Muscle layer of colon (tissue), 2 donors: ENCODE measurements around the gene BLCAP.

Experiments
- H3K27ac ChIP-seq: one replicate; pipeline ENCODE4 v1.7.0; 2013; ENCODE audit warnings: low read depth, mild to moderate bottlenecking, low read length, moderate library complexity
- H3K27me3 ChIP-seq, 2 donors: one replicate each; pipeline ENCODE4 v1.7.0; 2013; ENCODE audit warnings: low read length in 2 of 2, mild to moderate bottlenecking in 2 of 2; ENCODE audit not compliant: insufficient read depth in 2 of 2, control insufficient read depth in 1 of 2
- H3K36me3 ChIP-seq: one replicate; pipeline ENCODE4 v1.7.0; 2013; ENCODE audit warnings: mild to moderate bottlenecking, low read length; ENCODE audit not compliant: insufficient read depth
- H3K4me1 ChIP-seq: one replicate; pipeline ENCODE4 v1.7.0; 2013; ENCODE audit warnings: mild to moderate bottlenecking, low read length; ENCODE audit not compliant: insufficient read depth
- H3K4me3 ChIP-seq, 2 donors: one replicate each; pipeline ENCODE4 v1.7.0; 2013; ENCODE audit warnings: low read length in 2 of 2, low read depth in 1 of 2, mild to moderate bottlenecking in 1 of 2, moderate library complexity in 1 of 2
- H3K9ac ChIP-seq: one replicate; pipeline ENCODE4 v1.7.0; 2013; ENCODE audit warnings: low read length
- H3K9me3 ChIP-seq: one replicate; pipeline ENCODE4 v1.7.0; 2013; ENCODE audit warnings: mild to moderate bottlenecking, low read length
- donor health status: abdominal sarcoma.
- donor health status: Adenocarcinoma of cecum.

BLCAP gene

GRCh38 chr20:37528446-37529213 lies 954 bp upstream of the BLCAP start:
- peak overlapping the region; percentile 98 for H3K27ac ChIP-seq
- H3K4me1 ChIP-seq: peaks cover 28% of the 10 kb centered on the region
- peak overlapping the region; percentile 84 for H3K9ac ChIP-seq

GRCh38 chr20:37526839-37527637 lies 638 bp downstream of the BLCAP start:
- no peaks in the 10 kb centered on the region for H3K27me3 ChIP-seq
- peak overlapping the region; percentile 86 to 97 for H3K4me3 ChIP-seq
- H3K9me3 ChIP-seq: no peaks in the 10 kb centered on the region
- peak overlapping the region; percentile 98 for H3K27ac ChIP-seq
- H3K9ac ChIP-seq: peak overlapping the region; percentile 84
- peaks cover 33% of the 10 kb centered on the region for H3K4me1 ChIP-seq
- no peaks in the 10 kb centered on the region for H3K36me3 ChIP-seq

More at GRCh38 chr20:37528446-37529213, 954 bp upstream of the BLCAP start:
- no peaks in the 10 kb centered on the region for H3K9me3 ChIP-seq
- no peaks in the 10 kb centered on the region for H3K36me3 ChIP-seq
- peak overlapping the region; percentile 86 to 97 for H3K4me3 ChIP-seq
- H3K27me3 ChIP-seq: no peaks in the 10 kb centered on the region

DNA sequence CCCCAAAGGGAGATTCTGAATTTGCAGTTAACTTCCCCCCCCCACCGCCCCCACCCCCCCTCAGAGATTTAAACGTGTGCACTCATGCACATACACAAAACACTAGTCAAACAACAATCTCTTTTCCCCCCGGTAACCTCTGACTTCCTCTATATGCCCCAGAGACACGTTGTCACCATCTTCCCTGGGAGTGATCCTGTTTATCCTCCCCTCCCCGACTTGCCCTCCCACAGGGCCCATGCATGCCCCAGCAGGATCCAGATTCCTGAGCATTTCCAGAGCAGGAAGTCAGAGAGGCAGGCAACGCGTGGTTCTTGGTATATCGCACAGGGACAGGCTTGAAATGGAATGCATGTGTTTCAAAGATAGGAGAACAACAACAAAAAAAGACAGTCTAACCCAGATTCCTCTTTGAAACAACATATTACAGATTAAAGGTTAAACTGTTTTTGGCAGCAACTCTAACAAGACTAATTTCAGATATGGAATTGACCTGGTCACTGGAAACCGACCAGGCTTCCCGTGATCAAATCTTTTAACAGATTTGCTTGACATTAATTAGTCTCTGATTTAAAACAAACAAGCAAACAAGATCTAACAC lies 1.3 kb downstream of the BLCAP start:
- H3K27me3 ChIP-seq: no peaks in the 10 kb centered on the region
- no peaks in the 10 kb centered on the region for H3K9me3 ChIP-seq
- H3K4me1 ChIP-seq: peaks cover 33% of the 10 kb centered on the region
- H3K27ac ChIP-seq: peak overlapping the region; percentile 98
- no peaks in the 10 kb centered on the region for H3K36me3 ChIP-seq
- H3K9ac ChIP-seq: peak overlapping the region; percentile 84
- peak overlapping the region; percentile 86 to 97 for H3K4me3 ChIP-seq

DNA sequence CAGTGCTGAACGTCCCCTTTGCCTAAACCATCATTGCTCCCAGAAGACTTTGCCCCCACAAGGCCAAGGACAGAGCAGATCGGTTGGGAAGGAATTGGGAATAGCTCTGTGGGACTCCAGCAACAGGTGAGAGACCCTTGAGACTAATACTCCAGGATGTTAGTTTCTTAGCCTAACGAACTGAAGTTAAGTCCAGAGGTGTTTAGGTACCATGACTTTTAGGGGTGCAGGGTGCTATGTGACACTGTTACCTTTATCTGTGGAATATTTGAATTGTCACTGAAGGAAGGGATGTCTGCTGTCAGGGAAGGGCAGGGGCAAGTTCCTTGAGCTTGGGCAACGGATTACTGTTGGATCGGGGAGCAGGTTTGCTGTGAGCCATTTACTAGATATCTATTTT lies 1.9 kb downstream of the BLCAP start:
- Histone ChIP-seq H3K27ac (peak overlapping the region; percentile 98), H3K4me1 (peaks cover 35% of the 10 kb centered on the region), H3K4me3 (peak overlapping the region; percentile 86 to 97), H3K9ac (peak overlapping the region; percentile 32), H3K27me3 (no peaks in the 10 kb centered on the region), H3K9me3 (no peaks in the 10 kb centered on the region), H3K36me3 (no peaks in the 10 kb centered on the region)

GRCh38 chr20:37524859-37525708 lies 2.6 kb downstream of the BLCAP start:
- H3K27ac ChIP-seq: peak overlapping the region; percentile 98
- H3K9ac ChIP-seq: peak overlapping the region; percentile 32
- H3K4me3 ChIP-seq: peak overlapping the region in 1 of 2 donors; percentile 86
- H3K4me1 ChIP-seq: peaks cover 41% of the 10 kb centered on the region
- no peaks in the 10 kb centered on the region for H3K27me3 ChIP-seq
- H3K36me3 ChIP-seq: no peaks in the 10 kb centered on the region
- H3K9me3 ChIP-seq: no peaks in the 10 kb centered on the region

- H3K4me1 ChIP-seq: peaks cover 50% of the 10 kb centered on the region
- H3K27me3 ChIP-seq: no peaks in the 10 kb centered on the region
- peak overlapping the region; percentile 48 for H3K27ac ChIP-seq
- H3K4me3 ChIP-seq: peak overlapping the region in 1 of 2 donors; percentile 8
- H3K36me3 ChIP-seq: no peaks in the 10 kb centered on the region
- H3K9me3 ChIP-seq: no peaks in the 10 kb centered on the region
- H3K9ac ChIP-seq: peak overlapping the region; percentile 32
These were observed 3.6 kb downstream of the BLCAP start for GRCh38 chr20:37523911-37524700.

GRCh38 chr20:37523012-37523391 lies 4.7 kb downstream of the BLCAP start:
- Histone ChIP-seq H3K9me3 (no peaks in the 10 kb centered on the region), H3K27me3 (no peaks in the 10 kb centered on the region), H3K27ac (peak overlapping the region; percentile 5), H3K9ac (no peak overlapping the region), H3K36me3 (peaks cover 3% of the 10 kb centered on the region), H3K4me3 (no peak overlapping the region), H3K4me1 (peaks cover 57% of the 10 kb centered on the region)

GRCh38 chr20:37522260-37523011 lies 5.2 kb downstream of the BLCAP start:
- no peaks in the 10 kb centered on the region for H3K9me3 ChIP-seq
- no peak overlapping the region for H3K9ac ChIP-seq
- peaks cover 63% of the 10 kb centered on the region for H3K4me1 ChIP-seq
- peak overlapping the region; percentile 5 for H3K27ac ChIP-seq
- no peak overlapping the region for H3K4me3 ChIP-seq
- no peaks in the 10 kb centered on the region for H3K27me3 ChIP-seq
- peaks cover 9% of the 10 kb centered on the region for H3K36me3 ChIP-seq

DNA sequence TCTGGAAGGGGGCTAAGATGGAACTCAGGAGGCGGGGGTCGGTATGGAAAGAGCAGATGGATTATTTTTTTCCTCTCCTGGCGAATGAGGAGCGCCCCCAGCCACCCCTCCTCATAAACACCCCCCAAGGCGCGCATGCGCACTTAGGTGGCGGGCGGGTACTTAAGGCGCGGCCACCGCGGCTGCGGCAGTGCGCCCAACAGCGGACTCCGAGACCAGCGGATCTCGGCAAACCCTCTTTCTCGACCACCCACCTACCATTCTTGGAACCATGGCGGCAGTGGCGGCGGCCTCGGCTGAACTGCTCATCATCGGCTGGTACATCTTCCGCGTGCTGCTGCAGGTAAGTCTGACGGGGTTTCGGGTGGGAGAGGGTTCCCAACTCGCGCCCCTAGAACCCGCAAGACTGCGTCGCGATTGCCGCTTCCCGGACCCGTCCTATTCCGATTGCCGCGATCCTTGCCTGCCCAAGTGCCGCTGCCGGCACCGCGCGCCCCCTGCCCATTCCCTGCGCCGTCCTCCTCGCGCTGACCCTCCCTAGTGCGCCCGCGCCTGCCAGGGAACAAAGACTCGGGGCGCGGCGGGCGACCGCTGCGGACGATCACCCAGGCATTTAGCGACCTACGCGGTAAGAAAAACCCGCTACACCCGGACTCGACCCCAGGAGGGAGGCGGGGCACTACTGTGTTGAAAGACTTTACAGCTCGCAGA lies 6.5 kb downstream of the BLCAP start, which contains the start of gene NNAT:
TSS of gene NNAT (plus strand) at position 190 of the 711 bp plus-strand sequence. CDS start at position 272, 82 bp downstream.
- Histone ChIP-seq H3K4me3 (peak within 1 kb of the TSS; percentile 21 to 47), H3K27me3 (no peaks in the 10 kb centered on the region), H3K9ac (no peak within 1 kb of the TSS), H3K36me3 (peaks cover 10% of the 10 kb centered on the region), H3K4me1 (peaks cover 72% of the 10 kb centered on the region), H3K9me3 (no peaks in the 10 kb centered on the region), H3K27ac (peak within 1 kb of the TSS; percentile 96)
